Liver (tissue), 9 donors: ENCODE data around the gene GATB. TPM values are rescaled to one million over a fixed set of nuclear protein-coding genes. Genes with fewer than 3 reads are reported as not detected.

Experiments used
- DNase-seq: peaks from one replicate; pipeline ENCODE4 v3.0.0-alpha.2; 2017; ENCODE audit warnings: low spot score
- H3K27ac ChIP-seq, 2 donors: one replicate each; pipeline ENCODE4 v1.7.0; 2013; ENCODE audit warnings: inconsistent platforms in 2 of 2, low read length in 2 of 2, control low read depth in 1 of 2, low read depth in 1 of 2, mild to moderate bottlenecking in 1 of 2
- H3K27me3 ChIP-seq, 4 donors: one replicate each; pipeline versions ENCODE4 v1.6.1 to v1.7.0; 2013; ENCODE audit warnings: low read length in 3 of 4, inconsistent platforms in 1 of 4, mild to moderate bottlenecking in 1 of 4, moderate library complexity in 1 of 4; ENCODE audit not compliant: control insufficient read depth in 4 of 4, insufficient read depth in 4 of 4
- H3K36me3 ChIP-seq, 4 donors: one replicate each; pipeline versions ENCODE4 v1.6.1 to v1.7.0; 2013; ENCODE audit warnings: low read length in 3 of 4, mild to moderate bottlenecking in 3 of 4, low read depth in 1 of 4, moderate library complexity in 1 of 4; ENCODE audit not compliant: control insufficient read depth in 4 of 4, insufficient read depth in 3 of 4
- H3K4me1 ChIP-seq, 4 donors: one replicate each; pipeline versions ENCODE4 v1.6.1 to v1.7.0; 2013; ENCODE audit warnings: low read length in 3 of 4, mild to moderate bottlenecking in 3 of 4, moderate library complexity in 1 of 4; ENCODE audit not compliant: control insufficient read depth in 4 of 4, insufficient read depth in 4 of 4
- H3K4me3 ChIP-seq, 3 donors: one replicate each; pipeline versions ENCODE4 v1.6.1 to v1.7.0; 2013; ENCODE audit warnings: low read length in 3 of 3, control low read depth in 1 of 3, low read depth in 1 of 3, mild to moderate bottlenecking in 1 of 3
- H3K9ac ChIP-seq, 2 donors: one replicate each; pipeline ENCODE4 v1.7.0; 2013; ENCODE audit warnings: low read length in 2 of 2, mild to moderate bottlenecking in 2 of 2, moderate library complexity in 2 of 2, control low read depth in 1 of 2, low read depth in 1 of 2
- H3K9me3 ChIP-seq, 4 donors: one replicate each; pipeline versions ENCODE4 v1.6.1 to v1.7.0; 2013; ENCODE audit warnings: low read length in 3 of 4; ENCODE audit not compliant: control insufficient read depth in 4 of 4
- EGR1 ChIP-seq, 2 donors: IDR thresholded peaks; 2 replicates each; pipeline ENCODE4 v1.6.1; 2016 to 2018; ENCODE audit warnings: antibody characterized with exemption in 2 of 2, low read depth in 2 of 2
- FOXA1 ChIP-seq: IDR thresholded peaks from 2 replicates; pipeline ENCODE4 v1.6.1; 2016; ENCODE audit warnings: antibody characterized with exemption
- FOXA2 ChIP-seq: IDR thresholded peaks from 2 replicates; pipeline ENCODE4 v1.6.1; 2016; ENCODE audit warnings: antibody characterized with exemption
- GABPA ChIP-seq, 2 donors: IDR thresholded peaks in 1 of 2; conservative IDR thresholded peaks in 1 of 2; 2 replicates each; pipeline ENCODE4 v1.6.1; 2016; ENCODE audit warnings: antibody characterized with exemption in 2 of 2, mild to moderate bottlenecking in 1 of 2, moderate library complexity in 1 of 2
- HNF4A ChIP-seq, 2 donors: conservative IDR thresholded peaks; 2 replicates each; pipeline ENCODE4 v1.6.1; 2016; ENCODE audit warnings: antibody characterized with exemption in 2 of 2, mild to moderate bottlenecking in 2 of 2
- HNF4G ChIP-seq: IDR thresholded peaks from 2 replicates; pipeline ENCODE4 v1.6.1; 2016; ENCODE audit warnings: antibody characterized with exemption
- JUND ChIP-seq, 2 donors: IDR thresholded peaks; 2 replicates each; pipeline ENCODE4 v1.6.1; 2016; ENCODE audit warnings: antibody characterized with exemption in 2 of 2
- NR2F2 ChIP-seq: IDR thresholded peaks from 2 replicates; pipeline ENCODE4 v1.6.1; 2016; ENCODE audit warnings: antibody characterized with exemption
- RAD21 ChIP-seq, 2 donors: IDR thresholded peaks; 2 replicates each; pipeline ENCODE4 v1.6.1; 2016; ENCODE audit warnings: antibody characterized with exemption in 2 of 2, mild to moderate bottlenecking in 2 of 2
- SP1 ChIP-seq: IDR thresholded peaks from 2 replicates; pipeline ENCODE4 v1.6.1; 2018; ENCODE audit warnings: antibody characterized with exemption, mild to moderate bottlenecking
- TAF1 ChIP-seq: conservative IDR thresholded peaks from 2 replicates; pipeline ENCODE4 v1.6.1; 2016; ENCODE audit warnings: antibody characterized with exemption, mild to moderate bottlenecking
- YY1 ChIP-seq: IDR thresholded peaks from 2 replicates; pipeline ENCODE4 v1.6.1; 2016; ENCODE audit warnings: antibody characterized with exemption, mild to moderate bottlenecking
- polyA plus RNA-seq, 2 donors: library from polyadenylated mRNA; stranded (reverse) in 1 of 2; unstranded in 1 of 2; fragments of 200-250 nt in 1 of 2; fragments of >200 nt in 1 of 2; fragmentation: Nextera tagmentation in 1 of 2; extraction: Ambion mirVana in 1 of 2; gene quantifications; one replicate each; pipeline versions ENCODE4 v1.2.1 to v1.2.3, GENCODE V29; 2013 to 2015
- total RNA-seq, 2 donors: library from RNA; depleted of rRNA; stranded (reverse); fragments of >200 nt; gene quantifications; one replicate each; pipeline ENCODE4 v1.2.3, GENCODE V29; 2014
- TF ChIP-seq, protein P1 (sequence below): IDR thresholded peaks from 2 replicates; pipeline ENCODE4 v1.6.1; 2016; ENCODE audit warnings: antibody characterized with exemption
- TF ChIP-seq, protein P2 (sequence below): IDR thresholded peaks from 2 replicates; pipeline ENCODE4 v1.6.1; 2016; ENCODE audit warnings: antibody characterized with exemption
- TF ChIP-seq, protein P3 (sequence below): IDR thresholded peaks from 2 replicates; pipeline ENCODE4 v1.6.1; 2016; ENCODE audit warnings: antibody characterized with exemption, mild to moderate bottlenecking
- TF ChIP-seq, protein P4 (sequence below): IDR thresholded peaks from 2 replicates; pipeline ENCODE4 v1.6.1; 2016; ENCODE audit warnings: antibody characterized with exemption
- TF ChIP-seq, protein P5 (sequence below): fragments of 150-350 bp; IDR thresholded peaks from 2 replicates; pipeline ENCODE4 v1.5.1; 2017; ENCODE audit warnings: improper control_type of control experiment, low read depth, low read length; ENCODE audit not compliant: missing input control
- donor health status: healthy.
- donor health status: healthy.
- donor health status: healthy.
- donor health status: healthy.
- donor health status: healthy.

The GATB gene
- total and polyA plus RNA-seq, 4 donors: 10.4 to 17.3 (median 12.5) TPM

DNA sequence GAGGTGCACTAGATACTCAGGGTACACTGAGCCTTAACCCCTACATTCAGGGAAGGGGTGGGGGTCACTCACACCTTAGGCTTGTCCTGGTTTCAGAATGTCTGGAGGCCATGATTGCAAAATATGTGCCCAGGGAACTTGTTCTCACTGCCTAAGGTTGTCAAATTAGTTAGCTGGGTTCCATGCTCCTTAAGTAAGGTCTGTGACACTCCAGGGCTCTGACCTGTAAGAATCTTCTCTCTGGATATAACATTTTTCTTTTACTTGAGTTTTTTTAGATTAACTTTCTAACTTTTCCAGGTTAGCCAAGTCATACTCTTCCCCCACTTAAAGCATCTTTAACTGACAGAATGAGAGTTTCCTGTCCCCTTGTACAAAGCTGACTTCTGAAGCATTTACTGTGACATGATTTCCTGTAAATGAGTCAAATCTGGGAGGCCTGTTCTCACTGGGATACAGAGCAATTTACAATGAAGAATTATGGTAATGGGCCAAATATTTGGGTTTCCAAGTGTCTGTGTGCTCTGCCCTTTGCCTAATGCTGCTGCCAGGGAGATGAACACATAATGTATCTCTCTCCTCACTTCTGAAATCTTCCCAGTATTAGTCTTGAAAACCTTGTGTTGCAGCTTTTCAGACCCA is 101.7 kb downstream of the GATB start:
- H3K9ac ChIP-seq: no peak overlapping the region

More for the DNA sequence above, 101.7 kb downstream of the GATB start:
- no peaks in the 10 kb centered on the region for H3K4me1 ChIP-seq
- H3K36me3 ChIP-seq: peaks cover 0 to 6% (median 1%) of the 10 kb centered on the region in 4 donors
- H3K4me3 ChIP-seq: no peak overlapping the region
- TF ChIP-seq FOXA2 (no peak), NR2F2 (no peak), HNF4G (no peak), EGR1 (IDR thresholded peaks at IDR 0.05; ENCODE audit: low read depth in 2 of 2) (no peak), RAD21 (IDR thresholded peaks at IDR 0.05) (no peak), FOXA1 (no peak), SP1 (no peak), TAF1 (no peak), GABPA (IDR thresholded peaks at IDR 0.05 in 1 of 2, conservative IDR thresholded peaks at IDR 0.05 in 1 of 2) (no peak), HNF4A (conservative IDR thresholded peaks at IDR 0.05) (no peak), YY1 (no peak), JUND (IDR thresholded peaks at IDR 0.05) (no peak)
- TF ChIP-seq, protein P1, sequence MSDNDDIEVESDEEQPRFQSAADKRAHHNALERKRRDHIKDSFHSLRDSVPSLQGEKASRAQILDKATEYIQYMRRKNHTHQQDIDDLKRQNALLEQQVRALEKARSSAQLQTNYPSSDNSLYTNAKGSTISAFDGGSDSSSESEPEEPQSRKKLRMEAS: no peak
- TF ChIP-seq, protein P2, sequence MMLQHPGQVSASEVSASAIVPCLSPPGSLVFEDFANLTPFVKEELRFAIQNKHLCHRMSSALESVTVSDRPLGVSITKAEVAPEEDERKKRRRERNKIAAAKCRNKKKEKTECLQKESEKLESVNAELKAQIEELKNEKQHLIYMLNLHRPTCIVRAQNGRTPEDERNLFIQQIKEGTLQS: no peak
- TF ChIP-seq, protein P3, sequence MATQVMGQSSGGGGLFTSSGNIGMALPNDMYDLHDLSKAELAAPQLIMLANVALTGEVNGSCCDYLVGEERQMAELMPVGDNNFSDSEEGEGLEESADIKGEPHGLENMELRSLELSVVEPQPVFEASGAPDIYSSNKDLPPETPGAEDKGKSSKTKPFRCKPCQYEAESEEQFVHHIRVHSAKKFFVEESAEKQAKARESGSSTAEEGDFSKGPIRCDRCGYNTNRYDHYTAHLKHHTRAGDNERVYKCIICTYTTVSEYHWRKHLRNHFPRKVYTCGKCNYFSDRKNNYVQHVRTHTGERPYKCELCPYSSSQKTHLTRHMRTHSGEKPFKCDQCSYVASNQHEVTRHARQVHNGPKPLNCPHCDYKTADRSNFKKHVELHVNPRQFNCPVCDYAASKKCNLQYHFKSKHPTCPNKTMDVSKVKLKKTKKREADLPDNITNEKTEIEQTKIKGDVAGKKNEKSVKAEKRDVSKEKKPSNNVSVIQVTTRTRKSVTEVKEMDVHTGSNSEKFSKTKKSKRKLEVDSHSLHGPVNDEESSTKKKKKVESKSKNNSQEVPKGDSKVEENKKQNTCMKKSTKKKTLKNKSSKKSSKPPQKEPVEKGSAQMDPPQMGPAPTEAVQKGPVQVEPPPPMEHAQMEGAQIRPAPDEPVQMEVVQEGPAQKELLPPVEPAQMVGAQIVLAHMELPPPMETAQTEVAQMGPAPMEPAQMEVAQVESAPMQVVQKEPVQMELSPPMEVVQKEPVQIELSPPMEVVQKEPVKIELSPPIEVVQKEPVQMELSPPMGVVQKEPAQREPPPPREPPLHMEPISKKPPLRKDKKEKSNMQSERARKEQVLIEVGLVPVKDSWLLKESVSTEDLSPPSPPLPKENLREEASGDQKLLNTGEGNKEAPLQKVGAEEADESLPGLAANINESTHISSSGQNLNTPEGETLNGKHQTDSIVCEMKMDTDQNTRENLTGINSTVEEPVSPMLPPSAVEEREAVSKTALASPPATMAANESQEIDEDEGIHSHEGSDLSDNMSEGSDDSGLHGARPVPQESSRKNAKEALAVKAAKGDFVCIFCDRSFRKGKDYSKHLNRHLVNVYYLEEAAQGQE: no peak
- TF ChIP-seq, protein P4, sequence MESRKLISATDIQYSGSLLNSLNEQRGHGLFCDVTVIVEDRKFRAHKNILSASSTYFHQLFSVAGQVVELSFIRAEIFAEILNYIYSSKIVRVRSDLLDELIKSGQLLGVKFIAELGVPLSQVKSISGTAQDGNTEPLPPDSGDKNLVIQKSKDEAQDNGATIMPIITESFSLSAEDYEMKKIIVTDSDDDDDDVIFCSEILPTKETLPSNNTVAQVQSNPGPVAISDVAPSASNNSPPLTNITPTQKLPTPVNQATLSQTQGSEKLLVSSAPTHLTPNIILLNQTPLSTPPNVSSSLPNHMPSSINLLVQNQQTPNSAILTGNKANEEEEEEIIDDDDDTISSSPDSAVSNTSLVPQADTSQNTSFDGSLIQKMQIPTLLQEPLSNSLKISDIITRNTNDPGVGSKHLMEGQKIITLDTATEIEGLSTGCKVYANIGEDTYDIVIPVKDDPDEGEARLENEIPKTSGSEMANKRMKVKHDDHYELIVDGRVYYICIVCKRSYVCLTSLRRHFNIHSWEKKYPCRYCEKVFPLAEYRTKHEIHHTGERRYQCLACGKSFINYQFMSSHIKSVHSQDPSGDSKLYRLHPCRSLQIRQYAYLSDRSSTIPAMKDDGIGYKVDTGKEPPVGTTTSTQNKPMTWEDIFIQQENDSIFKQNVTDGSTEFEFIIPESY: no peak
- TF ChIP-seq, protein P5, sequence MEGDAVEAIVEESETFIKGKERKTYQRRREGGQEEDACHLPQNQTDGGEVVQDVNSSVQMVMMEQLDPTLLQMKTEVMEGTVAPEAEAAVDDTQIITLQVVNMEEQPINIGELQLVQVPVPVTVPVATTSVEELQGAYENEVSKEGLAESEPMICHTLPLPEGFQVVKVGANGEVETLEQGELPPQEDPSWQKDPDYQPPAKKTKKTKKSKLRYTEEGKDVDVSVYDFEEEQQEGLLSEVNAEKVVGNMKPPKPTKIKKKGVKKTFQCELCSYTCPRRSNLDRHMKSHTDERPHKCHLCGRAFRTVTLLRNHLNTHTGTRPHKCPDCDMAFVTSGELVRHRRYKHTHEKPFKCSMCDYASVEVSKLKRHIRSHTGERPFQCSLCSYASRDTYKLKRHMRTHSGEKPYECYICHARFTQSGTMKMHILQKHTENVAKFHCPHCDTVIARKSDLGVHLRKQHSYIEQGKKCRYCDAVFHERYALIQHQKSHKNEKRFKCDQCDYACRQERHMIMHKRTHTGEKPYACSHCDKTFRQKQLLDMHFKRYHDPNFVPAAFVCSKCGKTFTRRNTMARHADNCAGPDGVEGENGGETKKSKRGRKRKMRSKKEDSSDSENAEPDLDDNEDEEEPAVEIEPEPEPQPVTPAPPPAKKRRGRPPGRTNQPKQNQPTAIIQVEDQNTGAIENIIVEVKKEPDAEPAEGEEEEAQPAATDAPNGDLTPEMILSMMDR: no peak
- no peak for DNase-seq
- H3K9me3 ChIP-seq: no peaks in the 10 kb centered on the region
- H3K27me3 ChIP-seq: no peaks in the 10 kb centered on the region
- no peak overlapping the region for H3K27ac ChIP-seq
